HG03175 (cell line): ENCODE data around the gene PAPPA2.
"Not testable (repeated sequence)": the region's sequence is repeated elsewhere in the genome, so short reads cannot be mapped to it uniquely, and the experiment has no call there.

Source experiments
- ATAC-seq: cut with Tn5 transposase; IDR thresholded peaks from one replicate; pipeline ENCODE4 v1.9.1; 2021; ENCODE audit warnings: mild to moderate bottlenecking, moderate library complexity; ENCODE audit not compliant: unreplicated experiment

Gene PAPPA2

GRCh38 chr1:176462674-176463378, at the start of gene PAPPA2:
TSS of gene PAPPA2 (plus strand) at chr1:176463175. CDS start at chr1:176556323, 93,148 bp downstream.
- ATAC-seq: no peak

GRCh38 chr1:176416777-176417176, 46.2 kb upstream of the PAPPA2 start:
- ATAC-seq: no peak

GRCh38 chr1:176419608-176420007, 43.4 kb upstream of the PAPPA2 start:
- not testable (repeated sequence) for ATAC-seq

GRCh38 chr1:176434234-176434633, 28.7 kb upstream of the PAPPA2 start:
- ATAC-seq: no peak

GRCh38 chr1:176436251-176436650, 26.7 kb upstream of the PAPPA2 start:
- ATAC-seq: no peak

- ATAC-seq: no peak
Measured at GRCh38 chr1:176440176-176440575, 22.8 kb upstream of the PAPPA2 start.

- no peak for ATAC-seq
Measured at GRCh38 chr1:176444286-176444685, 18.7 kb upstream of the PAPPA2 start.

- ATAC-seq: no peak
Measured at GRCh38 chr1:176445402-176445801, 17.6 kb upstream of the PAPPA2 start.

GRCh38 chr1:176448340-176448739, 14.6 kb upstream of the PAPPA2 start:
- ATAC-seq: no peak

- ATAC-seq: no peak
Measured at GRCh38 chr1:176450526-176450925, 12.4 kb upstream of the PAPPA2 start.

- ATAC-seq: not testable (repeated sequence)
Measured at GRCh38 chr1:176451741-176452140, 11.2 kb upstream of the PAPPA2 start.

- no peak for ATAC-seq
Measured at GRCh38 chr1:176456795-176457194, 6.2 kb upstream of the PAPPA2 start.

- ATAC-seq: no peak
Measured at GRCh38 chr1:176460544-176461336, 2.2 kb upstream of the PAPPA2 start.

GRCh38 chr1:176461576-176461975, 1.4 kb upstream of the PAPPA2 start:
- ATAC-seq: no peak

- no peak for ATAC-seq
Measured at GRCh38 chr1:176466514-176466913, 3.5 kb downstream of the PAPPA2 start.

- no peak for ATAC-seq
Measured at GRCh38 chr1:176469450-176470010, 6.6 kb downstream of the PAPPA2 start.

- ATAC-seq: no peak
Measured at GRCh38 chr1:176471338-176472121, 8.6 kb downstream of the PAPPA2 start.

GRCh38 chr1:176479971-176480370, 17.0 kb downstream of the PAPPA2 start:
- ATAC-seq: no peak

GRCh38 chr1:176480750-176481149, 17.8 kb downstream of the PAPPA2 start:
- no peak for ATAC-seq

- no peak for ATAC-seq
Measured at GRCh38 chr1:176485083-176485482, 22.1 kb downstream of the PAPPA2 start.

GRCh38 chr1:176494436-176494835, 31.5 kb downstream of the PAPPA2 start:
- ATAC-seq: no peak
